Measurements from ENCODE around the gene SMCO1. TPM values are rescaled to one million over a fixed set of nuclear protein-coding genes. Genes with fewer than 3 reads are reported as not detected.
"Not testable (repeated sequence)": the region's sequence is repeated elsewhere in the genome, so short reads cannot be mapped to it uniquely, and the experiment has no call there.

The SMCO1 gene
- total RNA-seq, result not detected

- intact Hi-C loops (cut with DNase I), result loop anchor here (5.0 kb wide), 1 partner anchor 1437 kb away; the partner anchor contains the start of gene RPL35A
- no peak for DNase-seq (ENCODE audit: low spot score)
- ATAC-seq, result no peak
Observed at GRCh38 chr3:196514913-196515621, at the start of gene SMCO1. TSS of gene SMCO1 (minus strand) at chr3:196515346. CDS start at chr3:196515209, 137 bp downstream.

GRCh38 chr3:196563721-196564225, 48.6 kb upstream of the SMCO1 start:
- DNase-seq (ENCODE audit: low spot score) (no peak), ATAC-seq (no peak)
- intact Hi-C loops (cut with DNase I), result no loop called here

- intact Hi-C loops (cut with DNase I), result no loop called here
- ATAC-seq (no peak), DNase-seq (ENCODE audit: low spot score) (no peak)
Observed at GRCh38 chr3:196559826-196560225, 44.7 kb upstream of the SMCO1 start.

- ATAC-seq, result no peak
Observed at GRCh38 chr3:196558476-196558875, 43.3 kb upstream of the SMCO1 start.

GRCh38 chr3:196557236-196557635, 42.1 kb upstream of the SMCO1 start:
- ATAC-seq (no peak), DNase-seq (ENCODE audit: low spot score) (no peak)
- intact Hi-C loops (cut with DNase I), result no loop called here

More at GRCh38 chr3:196558476-196558875, 43.3 kb upstream of the SMCO1 start:
- intact Hi-C loops (cut with DNase I), result no loop called here
- DNase-seq (ENCODE audit: low spot score), result no peak

- intact Hi-C loops (cut with DNase I), result no loop called here
- DNase-seq (ENCODE audit: low spot score) (no peak), ATAC-seq (no peak)
Observed at GRCh38 chr3:196555295-196555694, 40.1 kb upstream of the SMCO1 start.

GRCh38 chr3:196554205-196554604, 39.1 kb upstream of the SMCO1 start:
- ATAC-seq, result no peak
- no peak for DNase-seq (ENCODE audit: low spot score)
- intact Hi-C loops (cut with DNase I), result no loop called here

GRCh38 chr3:196553551-196553950, 38.4 kb upstream of the SMCO1 start:
- ATAC-seq (no peak), DNase-seq (ENCODE audit: low spot score) (no peak)
- intact Hi-C loops (cut with DNase I), result no loop called here

GRCh38 chr3:196552253-196552652, 37.1 kb upstream of the SMCO1 start:
- DNase-seq (ENCODE audit: low spot score) (no peak), ATAC-seq (no peak)
- intact Hi-C loops (cut with DNase I), result no loop called here

GRCh38 chr3:196550172-196550571, 35.0 kb upstream of the SMCO1 start:
- ATAC-seq; DNase-seq (ENCODE audit: low spot score): not testable (repeated sequence)

GRCh38 chr3:196549312-196549711, 34.2 kb upstream of the SMCO1 start:
- ATAC-seq; intact Hi-C loops (cut with DNase I); DNase-seq (ENCODE audit: low spot score): not testable (repeated sequence)

More at GRCh38 chr3:196550172-196550571, 35.0 kb upstream of the SMCO1 start:
- intact Hi-C loops (cut with DNase I), result not testable (repeated sequence)

- ATAC-seq (no peak), DNase-seq (ENCODE audit: low spot score) (no peak)
- intact Hi-C loops (cut with DNase I), result no loop called here
Observed at GRCh38 chr3:196547067-196547466, 31.9 kb upstream of the SMCO1 start.

- intact Hi-C loops (cut with DNase I), result no loop called here
- no peak for DNase-seq (ENCODE audit: low spot score)
- no peak for ATAC-seq
Observed at GRCh38 chr3:196546537-196546936, 31.4 kb upstream of the SMCO1 start.

- DNase-seq (ENCODE audit: low spot score) (no peak), ATAC-seq (no peak)
- intact Hi-C loops (cut with DNase I), result no loop called here
Observed at GRCh38 chr3:196544491-196544992, 29.4 kb upstream of the SMCO1 start.

- intact Hi-C loops (cut with DNase I), result no loop called here
- no peak for DNase-seq (ENCODE audit: low spot score)
- ATAC-seq, result no peak
Observed at GRCh38 chr3:196541684-196542445, 26.7 kb upstream of the SMCO1 start.

- intact Hi-C loops (cut with DNase I), result no loop called here
- peak; percentile 62 for DNase-seq (ENCODE audit: low spot score)
- ATAC-seq, result no peak
Observed at GRCh38 chr3:196537319-196537984, 22.3 kb upstream of the SMCO1 start.

- intact Hi-C loops (cut with DNase I), result no loop called here
- DNase-seq (ENCODE audit: low spot score) (no peak), ATAC-seq (no peak)
Observed at GRCh38 chr3:196533260-196533681, 18.1 kb upstream of the SMCO1 start.

- ATAC-seq, result no peak
- DNase-seq (ENCODE audit: low spot score), result no peak
- intact Hi-C loops (cut with DNase I), result no loop called here
Observed at GRCh38 chr3:196531418-196531817, 16.3 kb upstream of the SMCO1 start.

- DNase-seq (ENCODE audit: low spot score) (peak; percentile 75), ATAC-seq (peak; percentile 93)
- intact Hi-C loops (cut with DNase I), result no loop called here
Observed at GRCh38 chr3:196528639-196529233, 13.6 kb upstream of the SMCO1 start.
